Iris pigment epithelial cell (primary cell): ENCODE results near the gene PADI4.
A peak's percentile ranks its signal among the peaks of the same experiment; 100 is the strongest.
"Not testable (repeated sequence)": the region's sequence is repeated elsewhere in the genome, so short reads cannot be mapped to it uniquely, and the experiment has no call there.

Experiments
- DNase-seq: peaks from one replicate; pipeline ENCODE4 v3.0.0-alpha.2; 2011; ENCODE audit warnings: low read depth

Gene PADI4

DNA sequence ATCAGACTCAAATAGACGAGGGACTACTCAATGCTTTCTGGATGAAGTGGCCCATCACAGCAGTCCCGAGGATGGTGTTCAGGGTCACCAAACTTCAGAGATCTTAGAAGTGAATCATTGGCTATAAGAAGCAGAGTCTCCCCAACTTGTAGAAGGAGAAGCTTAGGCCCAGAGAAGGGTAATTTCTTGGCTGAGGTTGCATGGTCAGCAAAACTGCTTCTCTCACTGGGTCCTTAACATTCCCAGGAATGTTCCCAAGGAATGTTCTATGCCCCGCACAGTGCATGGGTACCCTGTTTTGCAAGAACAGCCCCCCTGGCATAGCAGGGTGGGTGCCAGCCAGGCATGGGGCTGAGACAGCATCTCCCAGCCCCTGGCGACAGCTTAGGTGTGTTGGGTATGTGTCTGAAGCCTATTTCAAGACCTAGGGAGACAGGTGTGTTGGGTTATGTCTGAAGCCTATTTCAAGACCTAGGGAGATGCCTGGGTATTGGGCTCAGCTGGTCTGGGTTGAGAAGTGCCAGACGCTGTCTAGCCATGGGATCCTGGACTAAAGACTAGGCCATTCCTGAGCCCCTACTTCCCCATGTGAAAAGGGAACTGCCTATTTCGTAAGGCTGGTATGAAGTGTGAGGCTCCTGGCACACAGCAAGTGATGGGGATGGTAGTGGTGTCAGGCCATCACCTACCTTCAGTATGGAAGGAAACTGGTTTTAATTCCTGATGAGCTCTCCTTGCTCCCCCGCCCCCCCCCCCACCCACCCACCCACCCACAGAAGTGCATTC lies 90.1 kb downstream of the PADI4 start:
- no peak for DNase-seq

DNA sequence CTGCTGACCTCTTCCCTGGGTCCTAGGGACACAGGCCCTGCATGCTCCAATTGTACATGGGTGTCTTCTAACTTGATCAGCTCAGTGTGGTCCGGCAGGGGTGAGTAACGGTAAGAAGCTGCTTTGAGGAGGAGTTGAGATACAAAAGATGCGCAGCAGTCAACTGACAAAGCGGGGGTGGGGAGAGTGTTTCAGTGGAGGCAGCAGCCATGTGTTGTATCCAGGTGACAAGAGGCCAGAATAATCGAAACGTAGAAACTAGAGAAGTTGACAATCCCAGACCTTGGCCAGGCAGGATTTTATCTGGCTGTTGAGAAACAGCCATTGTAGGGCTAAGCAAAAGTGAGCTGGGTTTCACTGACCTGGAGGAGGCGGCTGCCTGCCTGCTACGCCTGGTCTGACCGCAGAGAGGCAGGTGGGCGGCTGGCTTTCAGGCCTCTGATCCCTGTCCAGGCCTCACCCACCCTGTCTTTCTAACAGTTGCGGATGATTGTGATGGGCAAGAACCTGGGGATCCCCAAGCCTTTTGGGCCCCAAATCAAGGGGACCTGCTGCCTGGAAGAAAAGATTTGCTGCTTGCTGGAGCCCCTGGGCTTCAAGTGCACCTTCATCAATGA lies 92.8 kb downstream of the PADI4 start:
- no peak for DNase-seq

DNA sequence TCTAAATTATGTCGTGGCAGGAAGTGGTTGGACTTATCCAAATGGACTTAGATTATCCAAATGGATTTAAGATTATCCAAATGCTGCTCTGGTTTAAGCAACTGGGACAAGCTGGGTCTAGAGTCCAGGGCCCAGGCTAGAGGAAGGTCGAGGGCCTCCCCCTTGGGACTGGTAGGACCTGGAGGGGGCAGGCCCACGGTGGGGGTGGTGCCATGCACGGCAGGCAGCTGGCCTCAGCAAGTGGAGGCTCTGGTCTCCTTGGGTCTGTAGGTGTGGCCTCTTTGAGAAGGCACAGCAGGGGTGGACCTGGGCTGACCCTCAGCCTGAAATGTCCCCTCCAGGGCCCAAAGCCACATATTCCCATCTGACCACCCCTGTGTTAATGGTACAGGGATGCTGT lies 93.8 kb downstream of the PADI4 start:
- DNase-seq, result no peak

DNA sequence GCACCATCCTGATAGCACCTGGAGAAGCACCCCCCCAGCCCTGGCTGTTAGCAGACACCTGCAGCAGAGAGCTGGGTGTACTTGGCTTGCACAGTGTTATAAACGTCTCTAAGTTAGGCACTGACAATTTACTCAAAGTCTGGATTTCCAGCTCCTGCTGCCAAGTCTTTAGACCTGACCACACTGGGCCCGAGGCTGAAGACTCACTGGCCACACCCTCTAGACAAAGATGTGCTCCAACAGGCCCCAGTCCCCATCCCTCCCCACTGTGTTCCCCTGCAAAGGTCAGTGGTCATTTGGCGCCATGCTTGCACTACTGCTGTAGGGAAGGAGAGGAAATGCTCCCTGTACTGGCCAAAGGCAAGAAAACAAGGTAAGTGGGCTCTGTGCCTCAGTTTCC lies 95.1 kb downstream of the PADI4 start:
- DNase-seq, result no peak

DNA sequence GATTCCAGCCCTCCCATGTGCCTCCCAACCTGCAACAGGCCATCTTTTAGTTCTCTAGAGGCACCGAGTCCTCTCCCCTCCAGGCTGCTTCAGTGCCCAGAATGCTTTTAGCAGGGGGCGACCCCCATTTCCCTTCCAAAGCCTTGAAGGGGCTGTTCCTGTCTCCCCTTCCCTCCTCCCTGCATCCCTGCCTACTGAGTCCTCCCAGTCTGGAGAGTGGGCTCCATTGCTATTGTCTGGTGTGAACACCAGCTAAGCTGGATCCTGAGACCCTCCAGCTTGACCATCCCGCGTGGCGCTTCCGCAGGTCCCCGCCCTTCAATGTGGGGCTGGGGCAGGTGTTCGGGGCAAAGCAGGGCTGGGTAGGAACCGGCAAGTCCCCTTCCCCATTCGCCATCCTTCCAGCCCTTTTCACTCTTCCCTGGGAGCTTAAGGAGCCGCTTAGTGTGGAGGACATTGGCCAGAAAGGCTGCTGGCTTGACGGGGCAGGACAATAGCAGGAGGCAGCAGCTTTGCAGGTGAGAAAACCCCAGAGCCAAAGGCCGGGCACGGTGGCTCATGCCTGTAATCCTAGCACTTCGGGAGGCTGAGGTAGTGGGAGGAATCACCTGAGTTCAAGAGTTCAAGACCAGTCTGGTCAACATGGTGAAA lies 96.2 kb downstream of the PADI4 start:
- DNase-seq, result no peak

DNA sequence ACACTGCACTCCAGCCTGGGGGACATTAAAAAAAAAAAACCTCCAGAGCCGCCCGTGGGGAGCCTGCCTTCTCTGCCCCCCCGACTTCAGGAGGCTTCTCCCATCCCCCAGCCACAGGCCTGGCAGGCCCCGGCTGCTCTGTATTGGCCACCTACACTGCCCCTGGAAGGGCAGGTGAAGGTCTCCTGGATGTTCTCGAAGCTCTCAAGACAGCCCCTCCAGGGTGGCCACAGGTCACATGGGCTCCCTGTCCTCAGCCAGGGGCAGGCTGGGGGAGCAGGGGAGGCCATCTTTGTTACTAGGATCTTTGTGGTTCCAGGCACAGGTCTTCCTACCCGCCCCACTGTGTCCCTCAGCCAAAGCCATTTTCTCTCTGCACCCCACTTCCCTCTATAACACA lies 96.8 kb downstream of the PADI4 start:
- DNase-seq, result no peak

DNA sequence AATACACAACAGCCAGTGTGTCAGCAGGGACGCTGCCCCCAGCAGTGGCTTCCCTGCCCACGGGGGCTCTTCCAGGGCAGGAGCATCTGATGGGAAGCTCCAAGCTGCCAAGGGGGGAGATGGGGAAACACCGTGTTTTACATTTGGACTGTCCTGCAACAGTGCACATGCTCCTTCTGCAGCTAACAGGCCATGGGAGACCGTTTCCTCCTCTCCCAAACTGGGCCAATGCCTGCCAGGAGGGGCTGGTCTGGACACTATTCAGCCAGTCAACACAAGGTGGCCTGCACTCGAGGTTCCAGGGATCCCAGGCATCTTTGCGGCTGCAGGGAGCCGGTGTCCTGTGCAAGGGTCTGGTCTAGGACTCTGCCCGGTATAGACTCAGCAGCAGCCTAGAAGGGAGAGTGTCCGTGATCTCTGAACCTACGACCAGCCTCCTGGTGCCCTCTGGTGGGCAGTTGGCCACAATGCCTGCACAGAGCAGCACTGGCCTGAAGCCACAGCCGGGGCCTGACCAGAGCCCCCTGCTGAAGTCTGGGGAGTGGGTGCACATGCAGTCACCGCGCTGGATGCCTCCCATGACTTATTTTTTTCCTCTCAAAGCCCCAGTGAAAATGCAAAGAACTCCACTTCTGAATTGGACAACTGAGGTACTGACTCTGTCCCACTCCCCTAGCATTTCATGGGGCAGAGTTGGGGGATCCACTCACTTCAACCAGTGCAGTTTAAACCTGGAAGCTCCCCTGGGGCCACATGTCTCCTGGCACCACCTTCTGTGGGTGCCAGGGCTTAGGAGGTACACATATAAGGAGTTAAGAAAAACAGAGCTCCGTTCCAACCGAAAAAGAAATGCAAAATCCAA lies 98.1 kb downstream of the PADI4 start:
- peak; percentile 44 for DNase-seq

DNA sequence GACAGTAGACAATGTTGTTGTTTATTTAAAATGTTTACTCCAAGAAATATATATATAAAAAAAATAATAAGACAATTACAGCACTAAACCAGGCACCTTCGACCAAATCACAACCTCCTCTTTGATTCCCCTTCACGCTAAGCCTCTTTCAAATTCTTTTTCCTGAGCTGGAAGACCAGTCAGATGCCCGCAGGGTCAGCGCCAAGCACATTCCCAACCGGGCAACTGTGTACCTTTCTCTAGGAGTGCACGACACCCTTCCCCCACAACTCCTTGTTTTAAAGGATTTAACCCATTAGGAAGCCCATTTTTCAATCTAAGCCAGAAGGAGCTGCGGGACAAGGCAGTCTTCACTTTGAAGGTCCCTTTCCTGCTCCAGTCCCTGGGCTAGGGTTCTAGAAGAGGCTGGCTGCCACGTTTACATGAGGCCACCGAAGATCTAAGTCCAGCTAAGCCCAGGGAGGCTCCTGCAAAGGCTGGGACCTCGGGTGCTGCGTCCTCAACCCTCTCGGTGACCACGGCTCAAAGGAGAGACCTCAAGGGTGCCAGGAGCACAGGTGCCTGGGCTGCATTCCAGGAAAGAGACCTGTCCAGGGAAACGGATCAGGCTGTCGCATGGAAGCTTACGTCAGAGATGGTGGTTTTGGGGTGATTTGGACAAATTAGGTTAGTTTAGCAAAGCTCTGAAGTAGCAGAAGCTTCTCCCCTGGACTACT lies 98.9 kb downstream of the PADI4 start:
- DNase-seq, result not testable (repeated sequence)

DNA sequence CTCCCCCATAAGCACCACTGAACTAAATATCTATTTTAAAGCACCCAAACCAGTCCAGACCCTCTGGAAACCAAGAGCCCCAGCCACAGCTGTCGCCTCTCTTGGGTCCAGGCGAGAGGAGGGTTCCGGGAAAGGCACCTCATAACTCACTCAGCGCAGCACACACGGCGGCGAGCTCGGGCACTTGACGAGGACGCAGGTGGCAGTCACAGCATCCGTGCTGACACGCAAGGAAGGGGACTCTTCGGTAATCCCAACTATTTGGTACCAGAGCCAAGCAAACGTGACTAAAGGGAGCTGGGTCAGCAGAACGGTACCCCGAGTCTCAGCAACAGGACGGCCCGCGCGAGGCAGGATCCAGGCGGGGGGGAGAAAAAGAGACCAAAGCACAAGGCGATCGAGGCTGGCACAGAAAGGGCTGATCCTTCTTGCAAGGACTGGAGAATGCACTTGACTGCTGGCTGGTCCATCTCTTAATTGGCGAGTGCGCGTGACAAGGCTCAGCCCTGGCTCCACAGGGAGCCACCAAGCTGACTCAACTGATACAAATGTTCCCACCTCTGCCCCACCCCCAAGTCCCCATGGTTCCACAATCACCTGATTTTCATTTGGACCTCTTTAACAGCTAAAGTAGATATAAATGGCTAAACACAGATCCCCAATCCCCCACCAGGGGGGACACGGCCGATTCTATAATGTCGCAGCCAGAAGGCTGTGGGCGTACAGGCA lies 100.0 kb downstream of the PADI4 start:
- not testable (repeated sequence) for DNase-seq

DNA sequence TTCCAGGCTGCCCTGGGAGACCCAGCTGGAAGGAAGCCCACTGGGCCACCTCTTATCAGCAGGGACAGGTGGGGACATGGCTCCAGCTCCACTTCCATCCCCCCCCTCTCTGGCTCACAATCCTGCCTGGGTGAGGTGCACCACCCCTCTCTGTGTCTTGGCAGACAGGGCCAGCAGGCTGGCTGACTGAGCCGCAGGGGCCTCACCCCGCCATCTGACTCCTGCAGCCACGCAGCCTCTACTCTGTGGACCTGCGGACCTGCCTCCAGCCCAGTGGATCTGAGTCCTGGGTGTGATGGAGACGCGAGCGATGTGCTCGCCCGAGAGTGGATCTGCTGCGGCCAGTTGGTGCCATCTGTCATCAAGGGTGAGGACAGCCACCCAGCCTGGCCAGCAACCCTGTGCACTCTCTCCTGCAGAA lies 101.4 kb downstream of the PADI4 start:
- no peak for DNase-seq

DNA sequence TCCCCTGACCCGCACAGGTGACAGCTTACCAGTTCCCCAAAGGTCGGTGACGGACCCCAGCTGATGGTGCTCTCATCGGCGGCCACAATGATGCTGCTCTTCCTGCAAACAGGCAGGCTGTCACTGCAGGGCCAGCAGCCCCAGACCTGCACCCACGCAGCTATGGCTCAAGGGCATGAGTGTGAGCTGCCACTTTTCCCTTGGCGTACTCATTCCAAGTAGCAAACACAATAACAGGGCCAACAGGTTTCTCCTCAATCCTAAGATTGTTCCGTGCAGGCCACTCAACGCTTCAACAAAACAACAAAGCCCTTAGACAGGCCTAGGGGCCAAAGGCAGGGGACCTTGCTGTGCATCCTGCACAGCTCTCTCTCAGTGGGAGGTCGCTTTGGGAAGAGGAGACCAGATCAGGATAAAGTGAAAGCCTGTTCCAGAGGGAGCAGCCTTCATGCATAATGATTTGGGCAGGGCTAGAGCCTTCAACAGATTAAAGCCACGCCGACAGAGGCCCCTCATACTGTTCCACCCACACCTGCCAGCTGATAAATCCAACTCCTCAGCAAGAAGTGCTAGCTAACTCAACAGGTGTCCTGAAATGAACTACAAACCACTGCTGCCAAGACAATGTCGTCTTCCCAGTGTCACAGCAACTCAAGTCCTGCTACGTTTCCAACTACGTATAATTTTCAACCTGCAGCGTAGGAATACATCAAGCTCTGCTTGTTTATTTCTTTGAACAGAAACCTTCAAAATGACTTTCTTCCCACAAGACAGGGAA lies 104.3 kb downstream of the PADI4 start:
- no peak for DNase-seq
